IPS DF 6.9 (cell line): Measurements from ENCODE around the gene PGBD5.
"Not testable (repeated sequence)": the region's sequence is repeated elsewhere in the genome, so short reads cannot be mapped to it uniquely, and the experiment has no call there.

Source experiments
- DNase-seq: peaks from one replicate; pipeline ENCODE4 v3.0.0-alpha.2; 2013; ENCODE audit warnings: low read depth, low spot score
- H3K27ac ChIP-seq: one replicate; pipeline ENCODE4 v1.5.1; 2013; ENCODE audit warnings: low read length, control low read depth
- H3K27me3 ChIP-seq: 2 replicates; pipeline ENCODE4 v1.6.1; 2013; ENCODE audit warnings: mild to moderate bottlenecking, low read length; ENCODE audit not compliant: control insufficient read depth, insufficient read depth
- H3K36me3 ChIP-seq: 2 replicates; pipeline ENCODE4 v1.6.1; 2013; ENCODE audit warnings: low read length; ENCODE audit not compliant: control insufficient read depth, insufficient read depth
- H3K4me1 ChIP-seq: 2 replicates; pipeline ENCODE4 v1.6.1; 2013; ENCODE audit warnings: low read length; ENCODE audit not compliant: control insufficient read depth, insufficient read depth
- H3K4me3 ChIP-seq: 2 replicates; pipeline ENCODE4 v1.5.1; 2013; ENCODE audit warnings: mild to moderate bottlenecking, low read length
- H3K9me3 ChIP-seq: 2 replicates; pipeline ENCODE4 v1.6.1; 2013; ENCODE audit warnings: low read length, inconsistent platforms; ENCODE audit not compliant: control insufficient read depth, insufficient read depth
- WGBS: extraction: QIAGEN DNeasy Blood & Tissue Kit; methylation state at CpG from one replicate; pipeline ENCODE4 v1.1.7; 2013; ENCODE audit warnings: mixed read lengths, missing lambda C conversion rate; ENCODE audit not compliant: insufficient read length, insufficient coverage; 5-methylcytosine and 5-hydroxymethylcytosine counted together

Gene PGBD5, protein sequence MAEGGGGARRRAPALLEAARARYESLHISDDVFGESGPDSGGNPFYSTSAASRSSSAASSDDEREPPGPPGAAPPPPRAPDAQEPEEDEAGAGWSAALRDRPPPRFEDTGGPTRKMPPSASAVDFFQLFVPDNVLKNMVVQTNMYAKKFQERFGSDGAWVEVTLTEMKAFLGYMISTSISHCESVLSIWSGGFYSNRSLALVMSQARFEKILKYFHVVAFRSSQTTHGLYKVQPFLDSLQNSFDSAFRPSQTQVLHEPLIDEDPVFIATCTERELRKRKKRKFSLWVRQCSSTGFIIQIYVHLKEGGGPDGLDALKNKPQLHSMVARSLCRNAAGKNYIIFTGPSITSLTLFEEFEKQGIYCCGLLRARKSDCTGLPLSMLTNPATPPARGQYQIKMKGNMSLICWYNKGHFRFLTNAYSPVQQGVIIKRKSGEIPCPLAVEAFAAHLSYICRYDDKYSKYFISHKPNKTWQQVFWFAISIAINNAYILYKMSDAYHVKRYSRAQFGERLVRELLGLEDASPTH

DNA sequence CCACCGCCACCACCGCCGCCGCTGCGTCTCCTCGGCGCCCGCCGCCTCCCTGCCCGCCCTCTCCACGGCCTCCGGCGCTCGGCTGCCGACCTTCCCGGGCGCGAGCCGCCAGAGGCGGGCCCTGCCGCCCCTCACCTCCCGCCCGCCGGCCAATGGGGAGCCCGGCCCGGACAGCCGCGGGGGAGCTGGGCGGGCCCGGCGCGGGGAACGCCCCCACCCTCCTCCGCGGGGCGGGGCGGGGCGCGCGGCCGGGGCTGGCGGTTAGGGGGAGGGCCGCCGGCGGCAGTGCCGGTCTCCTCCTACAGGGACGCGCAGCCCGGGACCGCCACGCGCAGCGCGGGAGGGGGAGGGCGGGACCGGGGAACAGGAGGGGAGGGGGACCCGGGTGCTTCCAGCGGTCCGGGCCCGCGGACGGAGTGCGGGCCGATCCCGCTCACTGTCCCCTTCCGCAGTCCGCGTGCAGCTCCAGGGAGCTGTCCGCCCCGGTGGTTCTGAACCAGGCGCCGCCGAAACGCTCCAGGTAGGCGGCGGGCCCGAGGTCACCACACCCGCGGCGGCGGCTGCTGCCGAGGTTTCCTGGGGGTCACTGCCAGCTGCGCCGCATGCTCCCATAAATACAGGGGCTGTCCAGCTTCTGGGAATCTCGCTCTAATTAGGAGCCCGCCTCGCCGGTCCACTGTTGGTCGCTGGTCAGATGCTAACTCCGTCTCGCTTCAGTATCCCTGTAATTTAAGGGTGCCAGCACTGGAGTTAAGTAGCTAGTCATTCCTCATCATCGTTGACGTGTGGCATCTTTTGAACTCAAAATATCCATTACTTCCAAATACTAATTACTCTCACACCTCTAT is at the start of gene PGBD5:
PGBD5 (minus strand) TSS at position 87 of the 848 bp plus-strand sequence. CDS start 404 bp downstream, outside the sequence.
- H3K27ac ChIP-seq = no peak within 1 kb of the TSS

DNA sequence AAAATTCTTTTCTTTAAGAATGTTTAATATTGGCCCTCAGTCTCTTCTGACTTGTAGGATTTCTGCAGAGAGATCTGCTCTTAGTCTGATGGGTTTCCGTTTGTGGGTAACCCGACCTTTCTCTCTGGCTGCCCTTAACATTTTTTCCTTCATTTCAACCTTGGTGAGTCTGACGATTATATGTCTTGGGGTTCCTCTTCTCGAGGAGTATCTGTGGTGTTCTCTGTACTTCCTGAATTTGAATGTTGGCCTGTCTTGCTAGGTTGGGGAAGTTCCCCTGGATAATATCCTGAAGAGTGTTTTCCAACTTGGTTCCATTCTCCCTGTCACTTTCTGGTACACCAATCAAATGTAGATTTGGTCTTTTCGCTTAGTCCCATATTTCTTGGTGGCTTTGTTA is 48.8 kb upstream of the PGBD5 start:
- not testable (repeated sequence) for H3K9me3 ChIP-seq, H3K4me1 ChIP-seq, H3K36me3 ChIP-seq, H3K27ac ChIP-seq, H3K27me3 ChIP-seq, DNase-seq, H3K4me3 ChIP-seq
- WGBS = no CpG with 5 or more reads among the region's 5 CpGs

More for the DNA sequence above, at the start of gene PGBD5:
- no peak for DNase-seq
- no CpG with 5 or more reads among the region's 93 CpGs for WGBS
- no peaks in the 10 kb centered on the region for H3K36me3 ChIP-seq
- no peaks in the 10 kb centered on the region for H3K9me3 ChIP-seq
- H3K27me3 ChIP-seq = peaks cover 5% of the 10 kb centered on the region; the same call in 1 of the 2 replicates
- peaks cover 19% of the 10 kb centered on the region for H3K4me1 ChIP-seq
- H3K4me3 ChIP-seq = peak within 1 kb of the TSS; percentile 77; the same call in 1 of the 2 replicates

DNA sequence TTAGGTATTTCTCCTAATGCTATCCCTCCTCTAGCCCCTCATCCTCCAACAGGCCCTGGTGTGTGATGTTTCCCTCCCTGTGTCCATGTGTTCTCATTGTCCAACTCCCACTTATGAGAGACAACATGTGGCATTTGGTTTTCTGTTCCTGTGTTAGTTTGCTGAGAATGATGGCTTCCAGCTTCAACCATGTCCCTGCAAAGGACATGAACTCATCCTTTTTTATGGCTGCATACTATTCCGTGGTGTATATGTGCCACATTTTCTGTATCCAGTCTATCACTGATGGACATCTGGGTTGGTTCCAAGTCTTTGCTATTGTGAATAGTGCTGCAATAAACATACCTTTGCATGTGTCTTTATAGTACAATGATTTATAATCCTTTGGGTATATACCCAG is 44.6 kb upstream of the PGBD5 start:
- WGBS = no CpG with 5 or more reads among the region's 1 CpG
- not testable (repeated sequence) for H3K9me3 ChIP-seq

DNA sequence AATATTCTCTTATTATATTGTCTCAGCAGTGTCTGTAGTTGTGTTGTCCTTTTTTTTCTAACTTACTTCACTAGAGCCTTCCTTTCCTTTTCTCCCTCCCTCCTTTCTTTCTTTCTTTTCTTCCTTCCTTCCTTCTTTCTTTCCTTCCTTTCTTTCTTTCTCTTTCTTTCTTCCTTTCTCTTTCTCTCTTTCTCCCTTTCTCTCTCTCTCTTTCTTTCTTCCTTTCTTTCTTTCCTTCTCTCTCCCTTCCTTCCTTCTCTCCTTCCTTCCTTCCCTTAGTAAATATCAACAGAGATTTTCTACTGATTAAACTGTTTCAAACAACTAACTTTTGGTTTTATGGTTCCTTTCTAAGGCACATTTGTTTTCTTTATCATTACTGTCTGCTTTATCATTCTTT is 43.1 kb upstream of the PGBD5 start:
- no peak for DNase-seq
- Histone ChIP-seq H3K4me3 (no peak overlapping the region), H3K27ac (no peak overlapping the region), H3K9me3 (no peaks in the 10 kb centered on the region), H3K4me1 (no peaks in the 10 kb centered on the region), H3K27me3 (no peaks in the 10 kb centered on the region), H3K36me3 (no peaks in the 10 kb centered on the region)

More for the DNA sequence above, 44.6 kb upstream of the PGBD5 start:
- not testable (repeated sequence) for H3K36me3 ChIP-seq, H3K27me3 ChIP-seq, H3K4me3 ChIP-seq, DNase-seq, H3K27ac ChIP-seq, H3K4me1 ChIP-seq

DNA sequence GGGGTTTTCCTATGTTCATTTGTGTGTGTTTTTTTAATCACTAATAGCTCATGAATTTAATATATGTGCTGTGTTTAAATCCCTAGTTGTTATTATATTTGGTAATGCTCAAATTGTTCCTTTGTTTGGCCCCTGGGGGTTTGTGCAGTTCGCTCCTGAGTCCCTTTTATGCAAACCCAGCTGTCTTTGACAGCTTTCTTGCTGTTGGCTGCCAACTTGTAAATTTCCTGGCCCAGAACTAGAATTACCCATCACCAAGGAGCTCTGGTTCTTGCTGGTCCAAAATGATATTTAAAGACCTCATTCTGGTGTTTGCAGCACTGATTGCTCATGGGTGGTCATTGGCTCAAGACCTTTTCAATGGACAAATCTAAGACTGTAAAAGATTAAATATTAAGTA is 39.6 kb upstream of the PGBD5 start:
- H3K27me3 ChIP-seq = no peaks in the 10 kb centered on the region
- no peak for DNase-seq
- no CpG with 5 or more reads among the region's 1 CpG for WGBS
- H3K4me3 ChIP-seq = no peak overlapping the region
- no peaks in the 10 kb centered on the region for H3K36me3 ChIP-seq
- no peak overlapping the region for H3K27ac ChIP-seq
- no peaks in the 10 kb centered on the region for H3K9me3 ChIP-seq
- no peaks in the 10 kb centered on the region for H3K4me1 ChIP-seq

DNA sequence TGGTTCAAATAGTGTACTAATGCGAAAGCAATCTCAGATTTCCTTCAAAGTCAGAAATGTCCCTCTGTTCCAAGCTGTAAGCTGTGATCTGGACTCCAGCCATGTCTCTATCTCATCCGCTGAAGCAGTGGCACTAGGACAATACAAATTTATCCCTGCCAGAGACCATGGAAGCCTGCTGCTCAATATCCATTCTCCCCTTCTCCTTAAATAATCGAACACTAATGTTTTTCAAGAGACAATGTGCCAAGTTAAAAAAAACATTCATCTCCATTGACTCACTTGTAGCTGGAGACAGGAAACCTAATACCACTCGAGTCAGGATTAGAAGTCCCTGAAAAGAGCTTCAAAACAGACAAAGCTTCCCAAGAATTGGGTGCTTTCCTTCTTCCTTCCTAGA is 38.5 kb upstream of the PGBD5 start:
- Histone ChIP-seq H3K4me3 (no peak overlapping the region), H3K27me3 (no peaks in the 10 kb centered on the region), H3K9me3 (no peaks in the 10 kb centered on the region), H3K36me3 (no peaks in the 10 kb centered on the region), H3K4me1 (no peaks in the 10 kb centered on the region), H3K27ac (no peak overlapping the region)
- no CpG with 5 or more reads among the region's 4 CpGs for WGBS
- DNase-seq = no peak

DNA sequence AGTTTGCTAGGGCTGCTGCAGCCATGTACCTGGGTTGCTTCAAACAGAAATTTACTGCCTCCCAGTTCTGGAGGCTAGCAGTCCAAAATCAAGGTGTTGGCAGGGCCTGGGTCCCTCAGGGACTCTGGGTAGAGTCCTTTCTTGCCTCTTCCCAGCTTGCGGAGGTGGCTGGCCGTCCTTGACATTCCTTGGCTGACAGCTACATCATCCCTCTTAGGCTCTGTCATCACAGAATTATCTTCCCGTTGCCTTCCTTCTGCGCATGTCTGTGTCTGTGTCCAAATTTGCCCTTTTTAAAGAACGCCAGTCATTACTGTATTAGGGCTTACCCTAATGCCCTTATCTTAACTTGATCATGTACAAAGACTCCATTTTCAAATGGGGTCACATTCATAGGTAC is 37.6 kb upstream of the PGBD5 start:
- H3K27me3 ChIP-seq = no peaks in the 10 kb centered on the region
- no peaks in the 10 kb centered on the region for H3K36me3 ChIP-seq
- H3K27ac ChIP-seq = no peak overlapping the region
- WGBS = no CpG with 5 or more reads among the region's 5 CpGs
- no peaks in the 10 kb centered on the region for H3K4me1 ChIP-seq
- H3K9me3 ChIP-seq = no peaks in the 10 kb centered on the region
- no peak overlapping the region for H3K4me3 ChIP-seq
- no peak for DNase-seq

DNA sequence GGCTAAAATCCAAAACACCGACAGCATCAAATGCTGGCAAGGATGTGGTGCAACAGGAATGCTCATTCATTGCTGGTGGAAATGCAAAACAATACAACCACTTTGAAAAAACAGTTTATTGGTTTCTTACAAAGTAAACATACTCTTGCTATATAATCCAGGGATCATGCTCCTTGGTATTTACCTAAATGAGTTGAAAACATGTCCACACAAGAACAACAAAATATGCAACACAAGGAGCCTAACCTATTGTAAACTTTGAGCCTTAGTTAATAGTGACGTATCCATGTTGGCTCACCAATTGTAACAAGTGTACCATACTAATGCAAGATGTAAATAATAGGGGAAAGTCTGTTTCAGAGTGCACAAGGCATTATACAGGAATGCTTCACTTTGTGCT is 37.2 kb upstream of the PGBD5 start:
- H3K36me3 ChIP-seq = no peaks in the 10 kb centered on the region
- no peak overlapping the region for H3K4me3 ChIP-seq
- no CpG with 5 or more reads among the region's 2 CpGs for WGBS
- DNase-seq = no peak
- no peaks in the 10 kb centered on the region for H3K9me3 ChIP-seq
- no peak overlapping the region for H3K27ac ChIP-seq
- H3K4me1 ChIP-seq = no peaks in the 10 kb centered on the region
- H3K27me3 ChIP-seq = no peaks in the 10 kb centered on the region

DNA sequence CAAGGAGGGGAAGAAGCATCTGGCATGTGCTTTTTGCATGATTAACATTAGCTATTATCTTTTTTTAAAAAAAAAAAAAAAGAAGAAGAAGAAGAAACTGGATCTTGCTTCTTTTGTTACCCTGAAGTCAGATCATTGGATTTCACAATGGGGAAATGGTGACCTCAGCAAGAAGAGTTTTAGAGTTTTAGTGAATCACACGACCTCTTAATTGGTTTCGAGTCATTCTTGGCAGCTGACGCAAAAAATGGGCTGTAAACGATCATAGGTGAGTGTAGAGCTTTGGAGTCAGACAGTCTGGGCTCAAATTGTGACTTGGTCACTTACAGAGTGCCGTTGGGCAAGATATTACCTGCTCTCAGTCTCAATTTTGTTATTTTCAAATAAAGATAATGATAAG is 33.3 kb upstream of the PGBD5 start:
- Histone ChIP-seq H3K4me3 (no peak overlapping the region), H3K27ac (no peak overlapping the region), H3K9me3 (no peaks in the 10 kb centered on the region), H3K4me1 (no peaks in the 10 kb centered on the region), H3K27me3 (no peaks in the 10 kb centered on the region), H3K36me3 (no peaks in the 10 kb centered on the region)
- WGBS = no CpG with 5 or more reads among the region's 5 CpGs
- no peak for DNase-seq

DNA sequence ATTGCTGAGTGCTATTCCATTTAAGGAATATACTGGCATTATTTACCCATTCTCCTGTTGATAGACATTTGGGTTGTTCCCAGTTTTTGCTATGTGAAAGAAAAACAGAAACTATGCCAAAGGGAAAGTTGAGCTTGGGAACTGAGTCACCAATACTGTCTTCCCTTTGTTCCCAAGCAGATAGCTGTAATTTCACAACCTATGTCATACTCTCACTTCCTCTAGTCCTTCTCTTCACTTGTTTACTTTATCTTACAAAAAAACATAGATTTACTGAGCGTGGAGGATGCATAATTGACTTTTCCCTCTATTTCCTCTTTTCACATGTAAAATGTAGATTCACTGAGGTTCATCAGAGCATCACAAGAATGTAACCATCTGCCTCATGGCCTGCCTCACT is 32.4 kb upstream of the PGBD5 start:
- Histone ChIP-seq H3K4me3 (no peak overlapping the region), H3K9me3 (no peaks in the 10 kb centered on the region), H3K27me3 (no peaks in the 10 kb centered on the region), H3K27ac (no peak overlapping the region), H3K4me1 (no peaks in the 10 kb centered on the region), H3K36me3 (no peaks in the 10 kb centered on the region)
- WGBS = no CpG with 5 or more reads among the region's 1 CpG
- DNase-seq = no peak
